ENCODE results near the gene PNKD. TPM values are rescaled to one million over a fixed set of nuclear protein-coding genes. Genes with fewer than 3 reads are reported as not detected.

PNKD gene
- total RNA-seq, 1 experiment from 2014 or later, result 41.6 TPM

GRCh38 chr2:218256612-218257350 lies 13.5 kb upstream of the PNKD start:
- no peak for DNase-seq (ENCODE audit: low read depth)

GRCh38 chr2:218257390-218257981 lies 12.8 kb upstream of the PNKD start:
- no peak for DNase-seq (ENCODE audit: low read depth)

GRCh38 chr2:218259099-218259961 lies 11.0 kb upstream of the PNKD start:
- peak; percentile 43 for DNase-seq (ENCODE audit: low read depth)

GRCh38 chr2:218260166-218260565 lies 10.2 kb upstream of the PNKD start:
- no peak for DNase-seq (ENCODE audit: low read depth)

- no peak for DNase-seq (ENCODE audit: low read depth)
Measured at GRCh38 chr2:218260742-218261422, 9.4 kb upstream of the PNKD start, which contains the start of gene GPBAR1. Gene GPBAR1, plus strand, starts transcription at chr2:218261015. Its CDS starts 1,710 bp downstream, at chr2:218262725.

- DNase-seq (ENCODE audit: low read depth), result no peak
Measured at GRCh38 chr2:218261423-218262236, 8.7 kb upstream of the PNKD start.

- no peak for DNase-seq (ENCODE audit: low read depth)
Measured at GRCh38 chr2:218262237-218262600, 8.1 kb upstream of the PNKD start.

- no peak for DNase-seq (ENCODE audit: low read depth)
Measured at GRCh38 chr2:218262631-218263586, 7.4 kb upstream of the PNKD start.

- DNase-seq (ENCODE audit: low read depth), result no peak
Measured at GRCh38 chr2:218263817-218264641, 6.3 kb upstream of the PNKD start.

- no peak for DNase-seq (ENCODE audit: low read depth)
Measured at GRCh38 chr2:218264773-218265561, 5.4 kb upstream of the PNKD start.

GRCh38 chr2:218265626-218266025 lies 4.7 kb upstream of the PNKD start:
- no peak for DNase-seq (ENCODE audit: low read depth)

GRCh38 chr2:218266316-218266979 lies 3.9 kb upstream of the PNKD start:
- no peak for DNase-seq (ENCODE audit: low read depth)

- DNase-seq (ENCODE audit: low read depth), result no peak
Measured at GRCh38 chr2:218267259-218267658, 3.1 kb upstream of the PNKD start.

GRCh38 chr2:218270721-218271486 lies 585 bp downstream of the PNKD start:
- no peak for DNase-seq (ENCODE audit: low read depth)

- no peak for DNase-seq (ENCODE audit: low read depth)
Measured at GRCh38 chr2:218271487-218271797, 1.1 kb downstream of the PNKD start.

GRCh38 chr2:218271865-218272530 lies 1.7 kb downstream of the PNKD start:
- DNase-seq (ENCODE audit: low read depth), result no peak

All from HT1080 (cell line).